GM23338 (cell line): ENCODE data around the gene BLOC1S1. TPM values are rescaled to one million over a fixed set of nuclear protein-coding genes. Genes with fewer than 3 reads are reported as not detected.

Experiments used
- ATAC-seq: fragments of 200-7000 bp; cut with Tn5 transposase; 3 replicates; pipeline ENCODE4 v1.9.1; 2020
- DNase-seq: peaks from one replicate; pipeline ENCODE4 v3.0.0-alpha.2; 2015; ENCODE audit warnings: low spot score
- H2AFZ ChIP-seq: fragments of 200-600 bp; sonication (generic); 2 replicates; pipeline ENCODE4 v1.8.0; 2016; ENCODE audit warnings: antibody characterized with exemption, mild to moderate bottlenecking, moderate library complexity
- H3F3A ChIP-seq: fragments of 200-600 bp; sonication (generic); replicated peaks from 2 replicates; pipeline ENCODE4 v1.8.0; 2017; ENCODE audit warnings: antibody characterized with exemption, mixed run types, low read depth
- H3K27ac ChIP-seq: fragments of 200-600 bp; sonication (generic); 2 replicates; pipeline ENCODE4 v1.6.1; 2016; ENCODE audit warnings: low read depth
- H3K27me3 ChIP-seq: fragments of 200-600 bp; sonication (generic); 2 replicates; pipeline ENCODE4 v1.8.0; 2016; ENCODE audit warnings: mild to moderate bottlenecking, mixed run types, moderate library complexity; ENCODE audit not compliant: insufficient read depth
- H3K36me3 ChIP-seq: fragments of 200-600 bp; sonication (generic); 2 replicates; pipeline ENCODE4 v1.8.0; 2016; ENCODE audit warnings: mild to moderate bottlenecking; ENCODE audit not compliant: insufficient read depth
- H3K4me1 ChIP-seq: fragments of 200-600 bp; sonication (generic); 2 replicates; pipeline ENCODE4 v1.8.0; 2016; ENCODE audit warnings: mild to moderate bottlenecking, moderate library complexity; ENCODE audit not compliant: insufficient read depth
- H3K4me2 ChIP-seq: fragments of 200-600 bp; sonication (generic); 2 replicates; pipeline ENCODE4 v1.7.1; 2017; ENCODE audit warnings: mixed run types
- H3K4me3 ChIP-seq: fragments of 200-600 bp; sonication (generic); 2 replicates; pipeline ENCODE4 v1.6.1; 2016; ENCODE audit warnings: mixed run types
- H3K79me2 ChIP-seq: fragments of 200-600 bp; sonication (generic); replicated peaks from 2 replicates; pipeline ENCODE4 v1.8.0; 2017; ENCODE audit warnings: mild to moderate bottlenecking; ENCODE audit not compliant: insufficient read depth
- H3K9me2 ChIP-seq: fragments of 200-600 bp; sonication (generic); 2 replicates; pipeline ENCODE4 v1.8.0; 2017; ENCODE audit not compliant: insufficient read depth
- H4K20me1 ChIP-seq: fragments of 200-600 bp; sonication (generic); replicated peaks from 2 replicates; pipeline ENCODE4 v1.8.0; 2017; ENCODE audit warnings: mild to moderate bottlenecking; ENCODE audit not compliant: insufficient read depth
- H3K27ac Mint-ChIP-seq: 2 replicates; pipeline ENCODE4 v1.8.0; 2020; ENCODE audit warnings: inconsistent platforms, mild to moderate bottlenecking, moderate library complexity, mixed read lengths
- H3K27me3 Mint-ChIP-seq: 3 replicates; pipeline ENCODE4 v1.8.0; 2022; ENCODE audit warnings: low read depth, mild to moderate bottlenecking, moderate library complexity, mixed read lengths, inconsistent platforms; ENCODE audit not compliant: insufficient read depth, poor library complexity
- H3K36me3 Mint-ChIP-seq: 3 replicates; pipeline ENCODE4 v1.8.0; 2021; ENCODE audit warnings: low read depth, mild to moderate bottlenecking, inconsistent platforms, moderate library complexity, mixed read lengths
- H3K4me1 Mint-ChIP-seq: 3 replicates; pipeline ENCODE4 v1.8.0; 2020; ENCODE audit warnings: mild to moderate bottlenecking, inconsistent platforms, mixed read lengths
- H3K4me3 Mint-ChIP-seq: 3 replicates; pipeline ENCODE4 v1.8.0; 2021; ENCODE audit warnings: moderate library complexity, mild to moderate bottlenecking, inconsistent platforms, mixed read lengths
- H3K9me3 Mint-ChIP-seq: 3 replicates; pipeline ENCODE4 v1.8.0; 2020; ENCODE audit warnings: moderate library complexity, mild to moderate bottlenecking, inconsistent platforms, mixed read lengths
- CREB1 ChIP-seq: fragments of 250-450 bp; sonication (Bioruptor Pico); IDR thresholded peaks from 2 replicates; pipeline ENCODE4 v1.5.0; 2020; ENCODE audit warnings: low read depth, mild to moderate bottlenecking, moderate library complexity
- EZH2 ChIP-seq: fragments of 200-600 bp; sonication (generic); IDR thresholded peaks from one replicate; pipeline ENCODE4 v1.8.0; 2017; ENCODE audit warnings: antibody characterized with exemption, mild to moderate bottlenecking, low read depth; ENCODE audit not compliant: unreplicated experiment
- EZH2phosphoT487 ChIP-seq: fragments of 200-600 bp; sonication (generic); IDR thresholded peaks from one replicate; pipeline ENCODE4 v1.8.1; 2018; ENCODE audit warnings: antibody characterized with exemption; ENCODE audit not compliant: unreplicated experiment
- JUNB ChIP-seq: IDR thresholded peaks from one replicate; pipeline ENCODE4 v1.6.1; 2016; ENCODE audit warnings: antibody characterized with exemption; ENCODE audit not compliant: unreplicated experiment
- NANOG ChIP-seq: IDR thresholded peaks from 2 replicates; pipeline ENCODE4 v1.6.1; 2016; ENCODE audit warnings: antibody characterized with exemption, borderline replicate concordance
- POLR2AphosphoS5 ChIP-seq: IDR thresholded peaks from 2 replicates; pipeline ENCODE4 v1.6.1; 2016; ENCODE audit warnings: antibody characterized with exemption, low read depth
- STAT1 ChIP-seq: IDR thresholded peaks from one replicate; pipeline ENCODE4 v1.6.1; 2016; ENCODE audit warnings: antibody characterized with exemption; ENCODE audit not compliant: unreplicated experiment
- ZNF114 ChIP-seq: fragments of 250-450 bp; sonication (Bioruptor Pico); IDR thresholded peaks from 2 replicates; pipeline ENCODE4 v1.5.0; 2020; ENCODE audit warnings: mild to moderate bottlenecking, moderate library complexity
- ZNF331 ChIP-seq: fragments of 250-450 bp; sonication (Bioruptor Pico); IDR thresholded peaks from 2 replicates; pipeline ENCODE4 v1.5.0; 2020; ENCODE audit warnings: low read depth, mild to moderate bottlenecking, moderate library complexity
- polyA plus RNA-seq: library from polyadenylated mRNA; unstranded; fragments of >200 nt; fragmentation: Nextera tagmentation; extraction: Ambion mirVana; gene quantifications from 2 replicates; pipeline ENCODE4 v1.2.1, GENCODE V29; 2016
- total RNA-seq: library from RNA; depleted of rRNA; stranded (reverse); fragments of >200 nt; shearing (Covaris generic); gene quantifications from 2 replicates; pipeline ENCODE4 v1.2.3, GENCODE V29; 2014
- TF ChIP-seq, protein P1 (sequence below): fragments of 250-450 bp; sonication (Bioruptor Pico); IDR thresholded peaks from 2 replicates; pipeline ENCODE4 v1.5.0; 2020; ENCODE audit warnings: mild to moderate bottlenecking, moderate library complexity
- TF ChIP-seq, protein P2 (sequence below): IDR thresholded peaks from one replicate; pipeline ENCODE4 v1.6.1; 2018; ENCODE audit warnings: antibody characterized with exemption; ENCODE audit not compliant: unreplicated experiment
- TF ChIP-seq, protein P3 (sequence below), 2 experiments: fragments of 200-600 bp in 1 of 2; sonication (generic) in 1 of 2; conservative IDR thresholded peaks; 2 replicates each; pipeline versions ENCODE4 v1.5.1 to v1.6.1; 2016 to 2017; ENCODE audit warnings: antibody characterized with exemption in 2 of 2, low read depth in 2 of 2, mild to moderate bottlenecking in 2 of 2, moderate library complexity in 1 of 2
- TF ChIP-seq, protein P4 (sequence below): IDR thresholded peaks from 2 replicates; pipeline ENCODE4 v1.6.1; 2016; ENCODE audit warnings: antibody characterized with exemption

BLOC1S1 gene
- total and polyA plus RNA-seq, 2 experiments from 2014 or later = 68.3 to 174 TPM

DNA sequence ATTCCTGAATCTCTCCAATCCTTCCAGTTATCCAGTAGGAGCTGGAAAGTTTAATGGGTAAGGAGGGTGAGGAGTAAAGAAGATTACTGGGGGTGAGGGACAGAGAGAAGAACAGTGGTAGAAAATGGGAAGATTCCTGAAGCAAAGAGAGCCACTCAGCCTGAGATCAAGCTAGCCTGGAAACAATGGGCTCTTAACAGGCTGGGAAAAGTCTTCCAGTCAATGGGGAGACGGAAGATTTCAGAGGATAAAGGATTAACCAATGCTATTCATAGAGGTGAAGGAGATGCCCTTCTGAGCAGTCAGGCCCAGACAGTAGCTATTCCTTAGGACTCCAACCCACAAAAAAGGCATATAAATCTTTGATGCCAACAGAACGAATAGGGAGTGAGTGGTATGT lies 41.9 kb downstream of the BLOC1S1 start:
- Histone ChIP-seq H2AFZ (no peak overlapping the region), H3K27me3 (no peaks in the 10 kb centered on the region), H3K4me1 (no peaks in the 10 kb centered on the region), H3K4me2 (no peak overlapping the region), H3K9me2 (0 out of 2 replicates have a peak, but pooled peaks cover 3% of the 10 kb centered on the region), H3K4me3 (no peak overlapping the region), H3K79me2 (no peaks in the 10 kb centered on the region), H4K20me1 (peaks cover 49% of the 10 kb centered on the region), H3K36me3 (peaks cover 36% of the 10 kb centered on the region), H3F3A (peaks cover 19% of the 10 kb centered on the region; the same call in 1 of the 2 replicates), H3K27ac (peak overlapping the region; percentile 72)
- H3K27me3 Mint-ChIP-seq = peaks cover 7% of the 10 kb centered on the region
- ATAC-seq = peak; percentile 12
- TF ChIP-seq, protein P1, sequence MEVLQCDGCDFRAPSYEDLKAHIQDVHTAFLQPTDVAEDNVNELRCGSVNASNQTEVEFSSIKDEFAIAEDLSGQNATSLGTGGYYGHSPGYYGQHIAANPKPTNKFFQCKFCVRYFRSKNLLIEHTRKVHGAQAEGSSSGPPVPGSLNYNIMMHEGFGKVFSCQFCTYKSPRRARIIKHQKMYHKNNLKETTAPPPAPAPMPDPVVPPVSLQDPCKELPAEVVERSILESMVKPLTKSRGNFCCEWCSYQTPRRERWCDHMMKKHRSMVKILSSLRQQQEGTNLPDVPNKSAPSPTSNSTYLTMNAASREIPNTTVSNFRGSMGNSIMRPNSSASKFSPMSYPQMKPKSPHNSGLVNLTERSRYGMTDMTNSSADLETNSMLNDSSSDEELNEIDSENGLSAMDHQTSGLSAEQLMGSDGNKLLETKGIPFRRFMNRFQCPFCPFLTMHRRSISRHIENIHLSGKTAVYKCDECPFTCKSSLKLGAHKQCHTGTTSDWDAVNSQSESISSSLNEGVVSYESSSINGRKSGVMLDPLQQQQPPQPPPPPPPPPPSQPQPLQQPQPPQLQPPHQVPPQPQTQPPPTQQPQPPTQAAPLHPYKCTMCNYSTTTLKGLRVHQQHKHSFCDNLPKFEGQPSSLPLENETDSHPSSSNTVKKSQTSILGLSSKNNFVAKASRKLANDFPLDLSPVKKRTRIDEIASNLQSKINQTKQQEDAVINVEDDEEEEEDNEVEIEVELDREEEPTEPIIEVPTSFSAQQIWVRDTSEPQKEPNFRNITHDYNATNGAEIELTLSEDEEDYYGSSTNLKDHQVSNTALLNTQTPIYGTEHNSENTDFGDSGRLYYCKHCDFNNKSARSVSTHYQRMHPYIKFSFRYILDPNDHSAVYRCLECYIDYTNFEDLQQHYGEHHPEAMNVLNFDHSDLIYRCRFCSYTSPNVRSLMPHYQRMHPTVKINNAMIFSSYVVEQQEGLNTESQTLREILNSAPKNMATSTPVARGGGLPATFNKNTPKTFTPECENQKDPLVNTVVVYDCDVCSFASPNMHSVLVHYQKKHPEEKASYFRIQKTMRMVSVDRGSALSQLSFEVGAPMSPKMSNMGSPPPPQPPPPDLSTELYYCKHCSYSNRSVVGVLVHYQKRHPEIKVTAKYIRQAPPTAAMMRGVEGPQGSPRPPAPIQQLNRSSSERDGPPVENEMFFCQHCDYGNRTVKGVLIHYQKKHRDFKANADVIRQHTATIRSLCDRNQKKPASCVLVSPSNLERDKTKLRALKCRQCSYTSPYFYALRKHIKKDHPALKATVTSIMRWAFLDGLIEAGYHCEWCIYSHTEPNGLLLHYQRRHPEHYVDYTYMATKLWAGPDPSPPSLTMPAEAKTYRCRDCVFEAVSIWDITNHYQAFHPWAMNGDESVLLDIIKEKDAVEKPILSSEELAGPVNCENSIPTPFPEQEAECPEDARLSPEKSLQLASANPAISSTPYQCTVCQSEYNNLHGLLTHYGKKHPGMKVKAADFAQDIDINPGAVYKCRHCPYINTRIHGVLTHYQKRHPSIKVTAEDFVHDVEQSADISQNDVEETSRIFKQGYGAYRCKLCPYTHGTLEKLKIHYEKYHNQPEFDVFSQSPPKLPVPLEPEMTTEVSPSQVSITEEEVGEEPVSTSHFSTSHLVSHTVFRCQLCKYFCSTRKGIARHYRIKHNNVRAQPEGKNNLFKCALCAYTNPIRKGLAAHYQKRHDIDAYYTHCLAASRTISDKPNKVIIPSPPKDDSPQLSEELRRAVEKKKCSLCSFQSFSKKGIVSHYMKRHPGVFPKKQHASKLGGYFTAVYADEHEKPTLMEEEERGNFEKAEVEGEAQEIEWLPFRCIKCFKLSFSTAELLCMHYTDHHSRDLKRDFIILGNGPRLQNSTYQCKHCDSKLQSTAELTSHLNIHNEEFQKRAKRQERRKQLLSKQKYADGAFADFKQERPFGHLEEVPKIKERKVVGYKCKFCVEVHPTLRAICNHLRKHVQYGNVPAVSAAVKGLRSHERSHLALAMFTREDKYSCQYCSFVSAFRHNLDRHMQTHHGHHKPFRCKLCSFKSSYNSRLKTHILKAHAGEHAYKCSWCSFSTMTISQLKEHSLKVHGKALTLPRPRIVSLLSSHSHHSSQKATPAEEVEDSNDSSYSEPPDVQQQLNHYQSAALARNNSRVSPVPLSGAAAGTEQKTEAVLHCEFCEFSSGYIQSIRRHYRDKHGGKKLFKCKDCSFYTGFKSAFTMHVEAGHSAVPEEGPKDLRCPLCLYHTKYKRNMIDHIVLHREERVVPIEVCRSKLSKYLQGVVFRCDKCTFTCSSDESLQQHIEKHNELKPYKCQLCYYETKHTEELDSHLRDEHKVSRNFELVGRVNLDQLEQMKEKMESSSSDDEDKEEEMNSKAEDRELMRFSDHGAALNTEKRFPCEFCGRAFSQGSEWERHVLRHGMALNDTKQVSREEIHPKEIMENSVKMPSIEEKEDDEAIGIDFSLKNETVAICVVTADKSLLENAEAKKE (CRISPR knock-in tag) = no peak
- TF ChIP-seq STAT1 = no peak
- TF ChIP-seq, protein P2, sequence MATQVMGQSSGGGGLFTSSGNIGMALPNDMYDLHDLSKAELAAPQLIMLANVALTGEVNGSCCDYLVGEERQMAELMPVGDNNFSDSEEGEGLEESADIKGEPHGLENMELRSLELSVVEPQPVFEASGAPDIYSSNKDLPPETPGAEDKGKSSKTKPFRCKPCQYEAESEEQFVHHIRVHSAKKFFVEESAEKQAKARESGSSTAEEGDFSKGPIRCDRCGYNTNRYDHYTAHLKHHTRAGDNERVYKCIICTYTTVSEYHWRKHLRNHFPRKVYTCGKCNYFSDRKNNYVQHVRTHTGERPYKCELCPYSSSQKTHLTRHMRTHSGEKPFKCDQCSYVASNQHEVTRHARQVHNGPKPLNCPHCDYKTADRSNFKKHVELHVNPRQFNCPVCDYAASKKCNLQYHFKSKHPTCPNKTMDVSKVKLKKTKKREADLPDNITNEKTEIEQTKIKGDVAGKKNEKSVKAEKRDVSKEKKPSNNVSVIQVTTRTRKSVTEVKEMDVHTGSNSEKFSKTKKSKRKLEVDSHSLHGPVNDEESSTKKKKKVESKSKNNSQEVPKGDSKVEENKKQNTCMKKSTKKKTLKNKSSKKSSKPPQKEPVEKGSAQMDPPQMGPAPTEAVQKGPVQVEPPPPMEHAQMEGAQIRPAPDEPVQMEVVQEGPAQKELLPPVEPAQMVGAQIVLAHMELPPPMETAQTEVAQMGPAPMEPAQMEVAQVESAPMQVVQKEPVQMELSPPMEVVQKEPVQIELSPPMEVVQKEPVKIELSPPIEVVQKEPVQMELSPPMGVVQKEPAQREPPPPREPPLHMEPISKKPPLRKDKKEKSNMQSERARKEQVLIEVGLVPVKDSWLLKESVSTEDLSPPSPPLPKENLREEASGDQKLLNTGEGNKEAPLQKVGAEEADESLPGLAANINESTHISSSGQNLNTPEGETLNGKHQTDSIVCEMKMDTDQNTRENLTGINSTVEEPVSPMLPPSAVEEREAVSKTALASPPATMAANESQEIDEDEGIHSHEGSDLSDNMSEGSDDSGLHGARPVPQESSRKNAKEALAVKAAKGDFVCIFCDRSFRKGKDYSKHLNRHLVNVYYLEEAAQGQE = no peak
- TF ChIP-seq ZNF114 (CRISPR knock-in tag) = no peak
- no peak for TF ChIP-seq CREB1 (CRISPR knock-in tag)
- no peak for TF ChIP-seq EZH2phosphoT487
- TF ChIP-seq, protein P3, sequence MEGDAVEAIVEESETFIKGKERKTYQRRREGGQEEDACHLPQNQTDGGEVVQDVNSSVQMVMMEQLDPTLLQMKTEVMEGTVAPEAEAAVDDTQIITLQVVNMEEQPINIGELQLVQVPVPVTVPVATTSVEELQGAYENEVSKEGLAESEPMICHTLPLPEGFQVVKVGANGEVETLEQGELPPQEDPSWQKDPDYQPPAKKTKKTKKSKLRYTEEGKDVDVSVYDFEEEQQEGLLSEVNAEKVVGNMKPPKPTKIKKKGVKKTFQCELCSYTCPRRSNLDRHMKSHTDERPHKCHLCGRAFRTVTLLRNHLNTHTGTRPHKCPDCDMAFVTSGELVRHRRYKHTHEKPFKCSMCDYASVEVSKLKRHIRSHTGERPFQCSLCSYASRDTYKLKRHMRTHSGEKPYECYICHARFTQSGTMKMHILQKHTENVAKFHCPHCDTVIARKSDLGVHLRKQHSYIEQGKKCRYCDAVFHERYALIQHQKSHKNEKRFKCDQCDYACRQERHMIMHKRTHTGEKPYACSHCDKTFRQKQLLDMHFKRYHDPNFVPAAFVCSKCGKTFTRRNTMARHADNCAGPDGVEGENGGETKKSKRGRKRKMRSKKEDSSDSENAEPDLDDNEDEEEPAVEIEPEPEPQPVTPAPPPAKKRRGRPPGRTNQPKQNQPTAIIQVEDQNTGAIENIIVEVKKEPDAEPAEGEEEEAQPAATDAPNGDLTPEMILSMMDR (conservative IDR thresholded peaks at IDR 0.05; ENCODE audit: low read depth in 2 of 2) = no peak
- no peak for TF ChIP-seq NANOG
- TF ChIP-seq, protein P4, sequence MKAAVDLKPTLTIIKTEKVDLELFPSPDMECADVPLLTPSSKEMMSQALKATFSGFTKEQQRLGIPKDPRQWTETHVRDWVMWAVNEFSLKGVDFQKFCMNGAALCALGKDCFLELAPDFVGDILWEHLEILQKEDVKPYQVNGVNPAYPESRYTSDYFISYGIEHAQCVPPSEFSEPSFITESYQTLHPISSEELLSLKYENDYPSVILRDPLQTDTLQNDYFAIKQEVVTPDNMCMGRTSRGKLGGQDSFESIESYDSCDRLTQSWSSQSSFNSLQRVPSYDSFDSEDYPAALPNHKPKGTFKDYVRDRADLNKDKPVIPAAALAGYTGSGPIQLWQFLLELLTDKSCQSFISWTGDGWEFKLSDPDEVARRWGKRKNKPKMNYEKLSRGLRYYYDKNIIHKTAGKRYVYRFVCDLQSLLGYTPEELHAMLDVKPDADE = no peak
- TF ChIP-seq JUNB = no peak
- TF ChIP-seq EZH2 = no peak
- no peak for TF ChIP-seq POLR2AphosphoS5
- no peak for TF ChIP-seq ZNF331 (CRISPR knock-in tag)
- peaks cover 68% of the 10 kb centered on the region for H3K36me3 Mint-ChIP-seq
- no peak overlapping the region; the same call in 1 of the 2 replicates for H3K27ac Mint-ChIP-seq
- no peak for DNase-seq
- H3K4me1 Mint-ChIP-seq = peaks cover 19% of the 10 kb centered on the region
- H3K9me3 Mint-ChIP-seq = no peaks in the 10 kb centered on the region; the same call in 2 of the 3 replicates
- H3K4me3 Mint-ChIP-seq = no peak overlapping the region
